Hepatocyte (in vitro differentiated cells): Measurements from ENCODE around the gene ARHGEF12.

Source experiments
- CTCF ChIP-seq: fragments of 200-600 bp; sonication (generic); IDR thresholded peaks from 2 replicates; pipeline ENCODE4 v1.5.1; 2016; ENCODE audit warnings: antibody characterized with exemption, mild to moderate bottlenecking; ENCODE audit not compliant: poor library complexity
- EZH2 ChIP-seq: fragments of 200-600 bp; sonication (generic); IDR thresholded peaks from 2 replicates; pipeline ENCODE4 v1.6.1; 2016; ENCODE audit warnings: antibody characterized with exemption, mild to moderate bottlenecking, borderline replicate concordance

GRCh38 chr11:120529214-120529613 lies 193.0 kb downstream of the ARHGEF12 start:
- TF ChIP-seq CTCF (no peak), EZH2 (no peak)
